Liver (tissue), 9 donors: ENCODE measurements around the gene SSNA1. TPM values are rescaled to one million over a fixed set of nuclear protein-coding genes. Genes with fewer than 3 reads are reported as not detected.

Source experiments
- DNase-seq: peaks from one replicate; pipeline ENCODE4 v3.0.0-alpha.2; 2017; ENCODE audit warnings: low spot score
- H3K27ac ChIP-seq, 2 donors: one replicate each; pipeline ENCODE4 v1.7.0; 2013; ENCODE audit warnings: inconsistent platforms in 2 of 2, low read length in 2 of 2, control low read depth in 1 of 2, low read depth in 1 of 2, mild to moderate bottlenecking in 1 of 2
- H3K27me3 ChIP-seq, 4 donors: one replicate each; pipeline versions ENCODE4 v1.6.1 to v1.7.0; 2013; ENCODE audit warnings: low read length in 3 of 4, inconsistent platforms in 1 of 4, mild to moderate bottlenecking in 1 of 4, moderate library complexity in 1 of 4; ENCODE audit not compliant: control insufficient read depth in 4 of 4, insufficient read depth in 4 of 4
- H3K36me3 ChIP-seq, 4 donors: one replicate each; pipeline versions ENCODE4 v1.6.1 to v1.7.0; 2013; ENCODE audit warnings: low read length in 3 of 4, mild to moderate bottlenecking in 3 of 4, low read depth in 1 of 4, moderate library complexity in 1 of 4; ENCODE audit not compliant: control insufficient read depth in 4 of 4, insufficient read depth in 3 of 4
- H3K4me1 ChIP-seq, 4 donors: one replicate each; pipeline versions ENCODE4 v1.6.1 to v1.7.0; 2013; ENCODE audit warnings: low read length in 3 of 4, mild to moderate bottlenecking in 3 of 4, moderate library complexity in 1 of 4; ENCODE audit not compliant: control insufficient read depth in 4 of 4, insufficient read depth in 4 of 4
- H3K4me3 ChIP-seq, 3 donors: one replicate each; pipeline versions ENCODE4 v1.6.1 to v1.7.0; 2013; ENCODE audit warnings: low read length in 3 of 3, control low read depth in 1 of 3, low read depth in 1 of 3, mild to moderate bottlenecking in 1 of 3
- H3K9ac ChIP-seq, 2 donors: one replicate each; pipeline ENCODE4 v1.7.0; 2013; ENCODE audit warnings: low read length in 2 of 2, mild to moderate bottlenecking in 2 of 2, moderate library complexity in 2 of 2, control low read depth in 1 of 2, low read depth in 1 of 2
- H3K9me3 ChIP-seq, 4 donors: one replicate each; pipeline versions ENCODE4 v1.6.1 to v1.7.0; 2013; ENCODE audit warnings: low read length in 3 of 4; ENCODE audit not compliant: control insufficient read depth in 4 of 4
- EGR1 ChIP-seq, 2 donors: IDR thresholded peaks; 2 replicates each; pipeline ENCODE4 v1.6.1; 2016 to 2018; ENCODE audit warnings: antibody characterized with exemption in 2 of 2, low read depth in 2 of 2
- FOXA1 ChIP-seq: IDR thresholded peaks from 2 replicates; pipeline ENCODE4 v1.6.1; 2016; ENCODE audit warnings: antibody characterized with exemption
- FOXA2 ChIP-seq: IDR thresholded peaks from 2 replicates; pipeline ENCODE4 v1.6.1; 2016; ENCODE audit warnings: antibody characterized with exemption
- GABPA ChIP-seq, 2 donors: IDR thresholded peaks in 1 of 2; conservative IDR thresholded peaks in 1 of 2; 2 replicates each; pipeline ENCODE4 v1.6.1; 2016; ENCODE audit warnings: antibody characterized with exemption in 2 of 2, mild to moderate bottlenecking in 1 of 2, moderate library complexity in 1 of 2
- HNF4A ChIP-seq, 2 donors: conservative IDR thresholded peaks; 2 replicates each; pipeline ENCODE4 v1.6.1; 2016; ENCODE audit warnings: antibody characterized with exemption in 2 of 2, mild to moderate bottlenecking in 2 of 2
- HNF4G ChIP-seq: IDR thresholded peaks from 2 replicates; pipeline ENCODE4 v1.6.1; 2016; ENCODE audit warnings: antibody characterized with exemption
- JUND ChIP-seq, 2 donors: IDR thresholded peaks; 2 replicates each; pipeline ENCODE4 v1.6.1; 2016; ENCODE audit warnings: antibody characterized with exemption in 2 of 2
- NR2F2 ChIP-seq: IDR thresholded peaks from 2 replicates; pipeline ENCODE4 v1.6.1; 2016; ENCODE audit warnings: antibody characterized with exemption
- RAD21 ChIP-seq, 2 donors: IDR thresholded peaks; 2 replicates each; pipeline ENCODE4 v1.6.1; 2016; ENCODE audit warnings: antibody characterized with exemption in 2 of 2, mild to moderate bottlenecking in 2 of 2
- RXRA ChIP-seq, 2 donors: IDR thresholded peaks; 2 replicates each; pipeline ENCODE4 v1.6.1; 2017 to 2018; ENCODE audit warnings: antibody characterized with exemption in 2 of 2, mild to moderate bottlenecking in 1 of 2
- SP1 ChIP-seq: IDR thresholded peaks from 2 replicates; pipeline ENCODE4 v1.6.1; 2018; ENCODE audit warnings: antibody characterized with exemption, mild to moderate bottlenecking
- TAF1 ChIP-seq: conservative IDR thresholded peaks from 2 replicates; pipeline ENCODE4 v1.6.1; 2016; ENCODE audit warnings: antibody characterized with exemption, mild to moderate bottlenecking
- YY1 ChIP-seq: IDR thresholded peaks from 2 replicates; pipeline ENCODE4 v1.6.1; 2016; ENCODE audit warnings: antibody characterized with exemption, mild to moderate bottlenecking
- WGBS: extraction: QIAGEN DNeasy Blood & Tissue Kit; methylation state at CpG from one replicate; pipeline ENCODE4 v1.1.7; 2013; 5-methylcytosine and 5-hydroxymethylcytosine counted together
- polyA plus RNA-seq, 2 donors: library from polyadenylated mRNA; stranded (reverse) in 1 of 2; unstranded in 1 of 2; fragments of 200-250 nt in 1 of 2; fragments of >200 nt in 1 of 2; fragmentation: Nextera tagmentation in 1 of 2; extraction: Ambion mirVana in 1 of 2; gene quantifications; one replicate each; pipeline versions ENCODE4 v1.2.1 to v1.2.3, GENCODE V29; 2013 to 2015
- total RNA-seq, 2 donors: library from RNA; depleted of rRNA; stranded (reverse); fragments of >200 nt; gene quantifications; one replicate each; pipeline ENCODE4 v1.2.3, GENCODE V29; 2014
- TF ChIP-seq, protein P1 (sequence below): IDR thresholded peaks from 2 replicates; pipeline ENCODE4 v1.6.1; 2016; ENCODE audit warnings: antibody characterized with exemption
- TF ChIP-seq, protein P2 (sequence below): IDR thresholded peaks from 2 replicates; pipeline ENCODE4 v1.6.1; 2016; ENCODE audit warnings: antibody characterized with exemption
- TF ChIP-seq, protein P3 (sequence below): fragments of 150-350 bp; IDR thresholded peaks from 2 replicates; pipeline ENCODE4 v1.5.1; 2017; ENCODE audit warnings: improper control_type of control experiment, low read depth, low read length; ENCODE audit not compliant: missing input control
- TF ChIP-seq, protein P4 (sequence below): IDR thresholded peaks from 2 replicates; pipeline ENCODE4 v1.6.1; 2016; ENCODE audit warnings: antibody characterized with exemption, mild to moderate bottlenecking
- TF ChIP-seq, protein P5 (sequence below): IDR thresholded peaks from 2 replicates; pipeline ENCODE4 v1.6.1; 2016; ENCODE audit warnings: antibody characterized with exemption
- donor health status: healthy.
- donor health status: healthy.
- donor health status: healthy.
- donor health status: healthy.
- donor health status: healthy.

The SSNA1 gene
- total and polyA plus RNA-seq, 4 donors, result 29.8 to 44.2 (median 40.3) TPM

DNA sequence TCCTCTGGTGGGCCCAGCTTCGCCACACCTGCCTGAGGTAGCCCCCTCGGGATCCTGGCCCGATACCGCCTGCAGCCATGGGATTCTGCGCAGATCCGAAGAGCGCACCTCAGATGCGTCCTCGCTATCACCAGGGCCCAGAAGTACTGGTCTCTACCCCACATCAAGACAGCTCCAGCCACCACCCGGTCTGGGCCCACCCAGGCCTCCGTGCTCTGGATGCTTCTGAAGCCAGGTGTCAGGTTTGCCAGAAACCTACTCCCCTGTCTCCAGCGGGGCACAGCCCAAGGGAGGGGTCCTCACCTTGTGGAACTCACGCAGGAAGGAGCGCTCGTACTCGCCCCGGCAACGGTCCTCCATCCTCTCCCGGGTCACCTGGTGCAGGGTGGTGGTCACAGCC, 2.6 kb upstream of the SSNA1 start:
- H3K27me3 ChIP-seq, result no peaks in the 10 kb centered on the region
- no peak for DNase-seq
- no peaks in the 10 kb centered on the region for H3K9me3 ChIP-seq
- no peak overlapping the region for H3K27ac ChIP-seq
- WGBS, result 93% methylated on average over 19 of the region's 19 CpGs
- H3K4me1 ChIP-seq, result peaks cover 19 to 43% (median 38%) of the 10 kb centered on the region in 4 donors
- TF ChIP-seq YY1, result no peak
- TF ChIP-seq TAF1, result no peak
- TF ChIP-seq, protein P1, sequence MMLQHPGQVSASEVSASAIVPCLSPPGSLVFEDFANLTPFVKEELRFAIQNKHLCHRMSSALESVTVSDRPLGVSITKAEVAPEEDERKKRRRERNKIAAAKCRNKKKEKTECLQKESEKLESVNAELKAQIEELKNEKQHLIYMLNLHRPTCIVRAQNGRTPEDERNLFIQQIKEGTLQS, result no peak
- TF ChIP-seq, protein P2, sequence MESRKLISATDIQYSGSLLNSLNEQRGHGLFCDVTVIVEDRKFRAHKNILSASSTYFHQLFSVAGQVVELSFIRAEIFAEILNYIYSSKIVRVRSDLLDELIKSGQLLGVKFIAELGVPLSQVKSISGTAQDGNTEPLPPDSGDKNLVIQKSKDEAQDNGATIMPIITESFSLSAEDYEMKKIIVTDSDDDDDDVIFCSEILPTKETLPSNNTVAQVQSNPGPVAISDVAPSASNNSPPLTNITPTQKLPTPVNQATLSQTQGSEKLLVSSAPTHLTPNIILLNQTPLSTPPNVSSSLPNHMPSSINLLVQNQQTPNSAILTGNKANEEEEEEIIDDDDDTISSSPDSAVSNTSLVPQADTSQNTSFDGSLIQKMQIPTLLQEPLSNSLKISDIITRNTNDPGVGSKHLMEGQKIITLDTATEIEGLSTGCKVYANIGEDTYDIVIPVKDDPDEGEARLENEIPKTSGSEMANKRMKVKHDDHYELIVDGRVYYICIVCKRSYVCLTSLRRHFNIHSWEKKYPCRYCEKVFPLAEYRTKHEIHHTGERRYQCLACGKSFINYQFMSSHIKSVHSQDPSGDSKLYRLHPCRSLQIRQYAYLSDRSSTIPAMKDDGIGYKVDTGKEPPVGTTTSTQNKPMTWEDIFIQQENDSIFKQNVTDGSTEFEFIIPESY, result no peak
- TF ChIP-seq, protein P3, sequence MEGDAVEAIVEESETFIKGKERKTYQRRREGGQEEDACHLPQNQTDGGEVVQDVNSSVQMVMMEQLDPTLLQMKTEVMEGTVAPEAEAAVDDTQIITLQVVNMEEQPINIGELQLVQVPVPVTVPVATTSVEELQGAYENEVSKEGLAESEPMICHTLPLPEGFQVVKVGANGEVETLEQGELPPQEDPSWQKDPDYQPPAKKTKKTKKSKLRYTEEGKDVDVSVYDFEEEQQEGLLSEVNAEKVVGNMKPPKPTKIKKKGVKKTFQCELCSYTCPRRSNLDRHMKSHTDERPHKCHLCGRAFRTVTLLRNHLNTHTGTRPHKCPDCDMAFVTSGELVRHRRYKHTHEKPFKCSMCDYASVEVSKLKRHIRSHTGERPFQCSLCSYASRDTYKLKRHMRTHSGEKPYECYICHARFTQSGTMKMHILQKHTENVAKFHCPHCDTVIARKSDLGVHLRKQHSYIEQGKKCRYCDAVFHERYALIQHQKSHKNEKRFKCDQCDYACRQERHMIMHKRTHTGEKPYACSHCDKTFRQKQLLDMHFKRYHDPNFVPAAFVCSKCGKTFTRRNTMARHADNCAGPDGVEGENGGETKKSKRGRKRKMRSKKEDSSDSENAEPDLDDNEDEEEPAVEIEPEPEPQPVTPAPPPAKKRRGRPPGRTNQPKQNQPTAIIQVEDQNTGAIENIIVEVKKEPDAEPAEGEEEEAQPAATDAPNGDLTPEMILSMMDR, result no peak
- no peak for TF ChIP-seq EGR1 (IDR thresholded peaks at IDR 0.05; ENCODE audit: low read depth in 2 of 2)
- no peak for TF ChIP-seq HNF4A (conservative IDR thresholded peaks at IDR 0.05)
- TF ChIP-seq RXRA (IDR thresholded peaks at IDR 0.05), result no peak
- TF ChIP-seq HNF4G, result no peak
- no peak for TF ChIP-seq FOXA1
- TF ChIP-seq SP1, result no peak
- TF ChIP-seq GABPA (IDR thresholded peaks at IDR 0.05 in 1 of 2, conservative IDR thresholded peaks at IDR 0.05 in 1 of 2), result no peak
- TF ChIP-seq NR2F2, result no peak
- TF ChIP-seq, protein P4, sequence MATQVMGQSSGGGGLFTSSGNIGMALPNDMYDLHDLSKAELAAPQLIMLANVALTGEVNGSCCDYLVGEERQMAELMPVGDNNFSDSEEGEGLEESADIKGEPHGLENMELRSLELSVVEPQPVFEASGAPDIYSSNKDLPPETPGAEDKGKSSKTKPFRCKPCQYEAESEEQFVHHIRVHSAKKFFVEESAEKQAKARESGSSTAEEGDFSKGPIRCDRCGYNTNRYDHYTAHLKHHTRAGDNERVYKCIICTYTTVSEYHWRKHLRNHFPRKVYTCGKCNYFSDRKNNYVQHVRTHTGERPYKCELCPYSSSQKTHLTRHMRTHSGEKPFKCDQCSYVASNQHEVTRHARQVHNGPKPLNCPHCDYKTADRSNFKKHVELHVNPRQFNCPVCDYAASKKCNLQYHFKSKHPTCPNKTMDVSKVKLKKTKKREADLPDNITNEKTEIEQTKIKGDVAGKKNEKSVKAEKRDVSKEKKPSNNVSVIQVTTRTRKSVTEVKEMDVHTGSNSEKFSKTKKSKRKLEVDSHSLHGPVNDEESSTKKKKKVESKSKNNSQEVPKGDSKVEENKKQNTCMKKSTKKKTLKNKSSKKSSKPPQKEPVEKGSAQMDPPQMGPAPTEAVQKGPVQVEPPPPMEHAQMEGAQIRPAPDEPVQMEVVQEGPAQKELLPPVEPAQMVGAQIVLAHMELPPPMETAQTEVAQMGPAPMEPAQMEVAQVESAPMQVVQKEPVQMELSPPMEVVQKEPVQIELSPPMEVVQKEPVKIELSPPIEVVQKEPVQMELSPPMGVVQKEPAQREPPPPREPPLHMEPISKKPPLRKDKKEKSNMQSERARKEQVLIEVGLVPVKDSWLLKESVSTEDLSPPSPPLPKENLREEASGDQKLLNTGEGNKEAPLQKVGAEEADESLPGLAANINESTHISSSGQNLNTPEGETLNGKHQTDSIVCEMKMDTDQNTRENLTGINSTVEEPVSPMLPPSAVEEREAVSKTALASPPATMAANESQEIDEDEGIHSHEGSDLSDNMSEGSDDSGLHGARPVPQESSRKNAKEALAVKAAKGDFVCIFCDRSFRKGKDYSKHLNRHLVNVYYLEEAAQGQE, result no peak
- no peak for TF ChIP-seq RAD21 (IDR thresholded peaks at IDR 0.05)
- no peak for TF ChIP-seq FOXA2
- TF ChIP-seq JUND (IDR thresholded peaks at IDR 0.05), result no peak
- TF ChIP-seq, protein P5, sequence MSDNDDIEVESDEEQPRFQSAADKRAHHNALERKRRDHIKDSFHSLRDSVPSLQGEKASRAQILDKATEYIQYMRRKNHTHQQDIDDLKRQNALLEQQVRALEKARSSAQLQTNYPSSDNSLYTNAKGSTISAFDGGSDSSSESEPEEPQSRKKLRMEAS, result no peak
- no peak overlapping the region for H3K4me3 ChIP-seq
- H3K36me3 ChIP-seq, result peaks cover 9 to 50% (median 17%) of the 10 kb centered on the region in 4 donors
- no peak overlapping the region for H3K9ac ChIP-seq
